MM.1S (cell line): Measurements from ENCODE around the gene CIRBP.

ENCODE experiments used
- DNase-seq: peaks from one replicate; pipeline ENCODE4 v3.0.0-alpha.2; 2015
- H2AFZ ChIP-seq: fragments of 300-600 bp; sonication (generic); 2 replicates; pipeline ENCODE4 v1.6.0; 2016; ENCODE audit warnings: antibody characterized with exemption, low read length
- H3F3A ChIP-seq: fragments of 300-600 bp; sonication (generic); 2 replicates; pipeline ENCODE4 v1.6.1; 2016; ENCODE audit warnings: mild to moderate bottlenecking, antibody characterized with exemption, low read length, moderate library complexity, mixed read lengths; ENCODE audit not compliant: insufficient read depth
- H3K27ac ChIP-seq: fragments of 300-600 bp; sonication (generic); 2 replicates; pipeline ENCODE4 v1.5.1; 2016; ENCODE audit warnings: mild to moderate bottlenecking, low read length
- H3K27me3 ChIP-seq: fragments of 300-600 bp; sonication (generic); replicated peaks from 2 replicates; pipeline ENCODE4 v1.6.0; 2016; ENCODE audit warnings: low read length; ENCODE audit not compliant: insufficient read depth
- H3K36me3 ChIP-seq: fragments of 300-600 bp; sonication (generic); replicated peaks from 2 replicates; pipeline ENCODE4 v1.6.1; 2016; ENCODE audit warnings: mild to moderate bottlenecking, low read length, mixed read lengths; ENCODE audit not compliant: insufficient read depth
- H3K4me1 ChIP-seq: fragments of 300-600 bp; sonication (generic); 2 replicates; pipeline ENCODE4 v1.6.1; 2016; ENCODE audit warnings: low read length, mixed read lengths
- H3K4me2 ChIP-seq: fragments of 300-600 bp; sonication (generic); 2 replicates; pipeline ENCODE4 v1.6.0; 2016; ENCODE audit warnings: low read depth, low read length
- H3K4me3 ChIP-seq: fragments of 300-600 bp; sonication (generic); 2 replicates; pipeline ENCODE4 v1.5.1; 2016; ENCODE audit warnings: low read length, mixed read lengths
- H3K79me2 ChIP-seq: fragments of 300-600 bp; sonication (generic); 2 replicates; pipeline ENCODE4 v1.6.1; 2016; ENCODE audit warnings: mixed run types, low read length, mixed read lengths
- H3K9ac ChIP-seq: fragments of 300-600 bp; sonication (generic); 2 replicates; pipeline ENCODE4 v1.6.1; 2016; ENCODE audit warnings: low read length, mixed read lengths
- H3K9me2 ChIP-seq: fragments of 300-600 bp; sonication (generic); replicated peaks from 2 replicates; pipeline ENCODE4 v1.6.1; 2016; ENCODE audit warnings: mild to moderate bottlenecking, low read length, mixed read lengths; ENCODE audit not compliant: insufficient read depth
- H3K9me3 ChIP-seq: fragments of 300-600 bp; sonication (generic); replicated peaks from 2 replicates; pipeline ENCODE4 v1.6.1; 2016; ENCODE audit warnings: mild to moderate bottlenecking, low read length, mixed read lengths; ENCODE audit not compliant: insufficient read depth
- H4K20me1 ChIP-seq: fragments of 300-600 bp; sonication (generic); 2 replicates; pipeline ENCODE4 v1.6.1; 2016; ENCODE audit warnings: mild to moderate bottlenecking, low read length, moderate library complexity, mixed read lengths; ENCODE audit not compliant: insufficient read depth
- EZH2 ChIP-seq: fragments of 300-600 bp; sonication (generic); optimal IDR thresholded peaks from 2 replicates; pipeline ENCODE3; 2017; ENCODE audit warnings: low read depth, mild to moderate bottlenecking, antibody characterized with exemption, low read length, mixed read lengths
- EZH2phosphoT487 ChIP-seq: fragments of 300-600 bp; sonication (generic); IDR thresholded peaks from 2 replicates; pipeline ENCODE4 v1.6.1; 2018; ENCODE audit warnings: antibody characterized with exemption, low read length
- TF ChIP-seq, protein P1 (sequence below): fragments of 300-600 bp; sonication (generic); IDR thresholded peaks from 2 replicates; pipeline ENCODE4 v1.5.1; 2016; ENCODE audit warnings: antibody characterized with exemption, low read length, mixed read lengths

Gene CIRBP

DNA sequence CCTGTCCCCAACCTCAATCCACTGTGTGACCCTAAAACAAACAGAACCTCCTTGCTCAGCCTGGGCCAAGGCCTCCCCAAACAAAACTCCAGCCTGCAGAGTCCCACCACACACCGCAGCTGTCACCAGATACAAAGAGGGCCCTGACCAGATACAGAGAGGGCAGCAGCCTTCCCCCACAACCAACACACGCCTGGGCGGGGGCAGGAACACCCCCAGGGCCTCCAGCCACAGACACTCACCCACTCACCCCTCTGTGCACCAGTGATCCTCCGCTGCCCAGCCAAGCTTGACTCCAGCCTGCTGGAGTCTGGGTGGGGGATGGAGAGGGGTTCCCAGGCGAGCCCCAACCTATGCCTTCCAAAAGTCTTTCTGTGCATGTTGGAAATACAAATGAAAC lies 5.9 kb upstream of the CIRBP start:
- Histone ChIP-seq H2AFZ (no peak overlapping the region), H3K9me3 (no peaks in the 10 kb centered on the region), H3K4me1 (peaks cover 40% of the 10 kb centered on the region), H3K27me3 (0 out of 2 replicates have a peak, but pooled peaks cover 4% of the 10 kb centered on the region), H4K20me1 (no peaks in the 10 kb centered on the region), H3F3A (peaks cover 29% of the 10 kb centered on the region), H3K27ac (no peak overlapping the region), H3K4me2 (no peak overlapping the region), H3K9me2 (no peaks in the 10 kb centered on the region), H3K36me3 (no peaks in the 10 kb centered on the region), H3K79me2 (peaks cover 22% of the 10 kb centered on the region), H3K9ac (no peak overlapping the region), H3K4me3 (no peak overlapping the region)
- no peak for TF ChIP-seq EZH2
- TF ChIP-seq, protein P1, sequence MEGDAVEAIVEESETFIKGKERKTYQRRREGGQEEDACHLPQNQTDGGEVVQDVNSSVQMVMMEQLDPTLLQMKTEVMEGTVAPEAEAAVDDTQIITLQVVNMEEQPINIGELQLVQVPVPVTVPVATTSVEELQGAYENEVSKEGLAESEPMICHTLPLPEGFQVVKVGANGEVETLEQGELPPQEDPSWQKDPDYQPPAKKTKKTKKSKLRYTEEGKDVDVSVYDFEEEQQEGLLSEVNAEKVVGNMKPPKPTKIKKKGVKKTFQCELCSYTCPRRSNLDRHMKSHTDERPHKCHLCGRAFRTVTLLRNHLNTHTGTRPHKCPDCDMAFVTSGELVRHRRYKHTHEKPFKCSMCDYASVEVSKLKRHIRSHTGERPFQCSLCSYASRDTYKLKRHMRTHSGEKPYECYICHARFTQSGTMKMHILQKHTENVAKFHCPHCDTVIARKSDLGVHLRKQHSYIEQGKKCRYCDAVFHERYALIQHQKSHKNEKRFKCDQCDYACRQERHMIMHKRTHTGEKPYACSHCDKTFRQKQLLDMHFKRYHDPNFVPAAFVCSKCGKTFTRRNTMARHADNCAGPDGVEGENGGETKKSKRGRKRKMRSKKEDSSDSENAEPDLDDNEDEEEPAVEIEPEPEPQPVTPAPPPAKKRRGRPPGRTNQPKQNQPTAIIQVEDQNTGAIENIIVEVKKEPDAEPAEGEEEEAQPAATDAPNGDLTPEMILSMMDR, result no peak
- TF ChIP-seq EZH2phosphoT487, result no peak
- no peak for DNase-seq

DNA sequence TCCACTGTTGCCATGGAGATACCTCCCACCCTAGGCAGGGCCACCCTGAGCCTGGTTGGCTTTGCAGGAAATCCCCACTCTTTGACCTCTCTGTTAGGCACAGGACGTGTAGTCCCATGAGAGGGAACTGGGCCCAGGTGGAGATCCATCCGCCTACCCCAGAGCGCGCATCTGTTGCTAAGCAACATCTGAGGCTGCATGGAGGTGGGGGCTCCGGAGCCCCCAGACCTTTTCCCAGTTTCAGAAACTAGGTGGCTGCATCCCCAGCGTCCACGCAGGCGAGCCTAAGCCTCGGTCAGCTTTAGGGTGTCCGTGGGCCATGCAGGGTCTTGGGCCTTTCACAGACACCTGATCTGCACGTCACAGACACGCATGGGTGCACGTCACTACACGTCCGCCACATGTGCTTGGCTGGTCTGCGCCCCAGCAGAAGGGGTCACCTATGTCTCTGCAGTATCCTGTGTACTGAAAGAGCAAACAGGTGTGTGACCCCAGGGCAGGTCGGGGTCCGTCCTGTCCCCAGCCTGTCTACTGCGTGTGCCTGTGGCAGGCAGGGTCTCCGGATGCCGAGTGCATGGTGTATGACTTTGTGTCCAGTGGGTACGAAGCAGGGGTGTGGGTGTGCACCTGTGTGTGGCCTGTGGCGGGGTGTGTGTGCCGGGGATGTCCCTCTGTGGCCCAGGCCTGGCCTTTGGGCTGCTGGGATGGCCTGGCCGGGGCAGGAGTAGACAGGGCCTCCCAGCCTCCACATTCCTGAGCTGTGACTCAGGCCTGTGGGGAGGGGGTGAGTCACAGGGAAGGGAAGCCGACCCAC lies 4.1 kb upstream of the CIRBP start:
- peaks cover 18% of the 10 kb centered on the region for H3K79me2 ChIP-seq
- H3K27me3 ChIP-seq, result 0 out of 2 replicates have a peak, but pooled peaks cover 4% of the 10 kb centered on the region
- no peak overlapping the region for H3K4me2 ChIP-seq
- H3K36me3 ChIP-seq, result no peaks in the 10 kb centered on the region
- no peak overlapping the region for H3K9ac ChIP-seq
- TF ChIP-seq, protein P1, result no peak
- TF ChIP-seq EZH2 (no peak), EZH2phosphoT487 (no peak)
- H3K4me3 ChIP-seq, result no peak overlapping the region
- no peaks in the 10 kb centered on the region for H3K9me3 ChIP-seq
- H3F3A ChIP-seq, result peaks cover 21% of the 10 kb centered on the region
- no peaks in the 10 kb centered on the region for H3K9me2 ChIP-seq
- no peak overlapping the region for H2AFZ ChIP-seq
- no peak overlapping the region for H3K27ac ChIP-seq
- no peak for DNase-seq
- no peaks in the 10 kb centered on the region for H4K20me1 ChIP-seq
- peaks cover 39% of the 10 kb centered on the region for H3K4me1 ChIP-seq

DNA sequence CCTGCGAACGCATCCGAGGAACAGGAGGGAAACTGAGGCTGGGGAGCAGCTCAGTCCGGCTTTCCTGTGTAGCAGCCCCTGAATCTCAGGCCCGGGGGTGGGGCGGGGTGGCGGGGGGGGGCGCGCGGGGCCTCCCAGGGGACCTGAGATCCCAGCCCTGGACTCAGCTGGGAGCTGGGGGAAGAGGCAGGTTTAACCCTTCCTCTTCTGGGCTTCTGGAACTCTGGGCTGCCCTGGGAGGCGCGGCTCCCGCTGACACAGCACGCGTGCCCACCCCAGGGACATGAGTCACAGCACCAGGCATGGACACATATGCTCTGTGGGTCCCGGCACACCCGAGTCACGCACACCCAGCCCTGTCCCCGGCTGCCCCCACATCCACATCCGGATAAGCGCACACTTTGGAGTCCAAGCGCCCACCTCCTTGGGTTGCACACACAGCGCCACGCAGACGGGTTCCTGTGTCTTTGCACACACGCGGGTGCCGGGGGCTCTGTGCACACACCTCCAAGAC lies 3.5 kb upstream of the CIRBP start:
- peak overlapping the region; percentile 73 for H3K4me3 ChIP-seq
- no peaks in the 10 kb centered on the region for H3K36me3 ChIP-seq
- H3K9ac ChIP-seq, result no peak overlapping the region
- peaks cover 19% of the 10 kb centered on the region for H3K79me2 ChIP-seq
- H3F3A ChIP-seq, result peaks cover 16% of the 10 kb centered on the region; the same call in 1 of the 2 replicates
- H3K9me3 ChIP-seq, result no peaks in the 10 kb centered on the region
- DNase-seq, result no peak
- peak overlapping the region; percentile 86 for H2AFZ ChIP-seq
- H4K20me1 ChIP-seq, result no peaks in the 10 kb centered on the region
- H3K27me3 ChIP-seq, result 0 out of 2 replicates have a peak, but pooled peaks cover 4% of the 10 kb centered on the region
- peak overlapping the region; percentile 94 for H3K4me2 ChIP-seq
- TF ChIP-seq EZH2 (no peak), EZH2phosphoT487 (no peak)
- TF ChIP-seq, protein P1, result no peak
- no peak overlapping the region for H3K27ac ChIP-seq
- H3K4me1 ChIP-seq, result peaks cover 39% of the 10 kb centered on the region
- no peaks in the 10 kb centered on the region for H3K9me2 ChIP-seq
